Measurements from ENCODE around the gene NUDT1.
A peak's percentile ranks its signal among the peaks of the same experiment; 100 is the strongest.

The NUDT1 gene

DNA sequence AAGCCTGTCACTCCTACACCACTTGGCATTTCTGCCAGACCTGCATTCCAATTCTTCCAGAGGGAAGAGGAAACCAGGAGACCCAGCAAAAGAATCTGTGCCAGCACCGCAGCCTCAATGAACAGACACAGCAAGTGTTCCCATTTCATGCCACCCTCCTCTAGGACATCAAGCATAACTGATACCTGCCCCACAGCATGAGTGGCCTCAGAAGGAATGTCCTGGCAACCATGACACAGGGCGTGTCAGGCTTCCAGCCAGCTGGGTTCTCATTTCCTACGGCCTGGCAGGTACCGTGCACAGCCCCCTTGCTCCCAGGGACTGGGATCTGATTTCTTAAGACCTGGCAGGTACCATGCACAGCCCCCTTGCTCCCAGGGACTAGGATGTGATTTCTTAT is 17.1 kb upstream of the NUDT1 start:
- DNase-seq, result no peak

DNA sequence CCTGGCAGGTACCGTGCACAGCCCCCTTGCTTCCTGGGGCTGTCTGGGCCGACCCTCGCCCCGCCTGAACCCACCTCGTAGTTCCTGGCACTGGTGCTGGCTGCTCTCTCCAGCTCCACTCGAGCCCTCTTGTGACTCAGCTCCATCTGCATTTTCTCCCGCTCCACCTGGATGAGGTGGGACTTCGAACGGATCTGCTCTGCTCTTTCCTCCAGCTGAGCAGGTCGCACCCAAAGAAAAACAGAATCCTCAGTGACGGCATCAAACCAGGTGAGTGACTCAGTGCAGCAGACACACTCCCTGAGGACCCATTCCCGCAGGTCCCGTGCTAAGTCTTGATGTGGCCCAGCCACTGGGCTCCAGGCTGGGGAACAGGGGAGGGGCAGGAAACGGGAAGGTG is 16.7 kb upstream of the NUDT1 start:
- DNase-seq, result no peak

DNA sequence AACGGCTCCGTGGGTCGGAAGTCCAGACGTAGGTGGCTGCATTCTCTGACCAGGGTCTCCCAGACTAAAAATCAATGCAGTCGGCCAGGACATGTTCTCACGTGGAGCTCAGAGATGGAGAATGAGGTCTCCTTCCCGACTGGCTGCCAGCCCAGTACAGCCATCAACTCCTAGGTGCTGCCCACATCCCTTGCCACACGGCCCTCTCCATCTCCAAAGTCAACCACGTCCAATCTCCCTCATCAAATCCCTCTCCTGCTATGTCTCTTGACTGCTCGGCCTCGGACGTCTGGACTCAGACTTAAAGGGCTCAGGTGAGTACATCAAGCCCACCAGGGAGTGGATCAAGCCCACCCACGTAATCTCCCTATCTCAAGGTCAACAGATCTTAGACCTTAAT is 16.2 kb upstream of the NUDT1 start:
- no peak for DNase-seq

DNA sequence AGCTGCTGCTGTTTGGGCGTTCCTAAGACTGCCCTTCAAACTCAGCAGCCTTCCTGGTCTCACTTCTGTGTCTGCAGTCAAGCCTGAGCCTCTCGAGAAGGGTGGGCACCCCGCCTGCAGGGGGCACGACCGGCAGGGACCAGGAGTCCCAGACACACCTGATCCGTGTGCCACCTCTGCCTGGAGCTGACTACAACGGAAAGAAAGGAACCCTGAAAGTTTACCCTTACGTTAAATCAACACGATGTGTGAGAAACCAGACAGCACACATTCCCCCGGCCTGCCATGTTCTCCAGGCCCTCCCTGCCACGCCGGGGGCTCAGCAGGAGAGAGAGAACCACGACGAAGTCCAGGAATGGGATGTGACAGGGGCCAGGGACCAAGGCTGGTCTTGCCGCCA is 14.3 kb upstream of the NUDT1 start:
- no peak for DNase-seq

DNA sequence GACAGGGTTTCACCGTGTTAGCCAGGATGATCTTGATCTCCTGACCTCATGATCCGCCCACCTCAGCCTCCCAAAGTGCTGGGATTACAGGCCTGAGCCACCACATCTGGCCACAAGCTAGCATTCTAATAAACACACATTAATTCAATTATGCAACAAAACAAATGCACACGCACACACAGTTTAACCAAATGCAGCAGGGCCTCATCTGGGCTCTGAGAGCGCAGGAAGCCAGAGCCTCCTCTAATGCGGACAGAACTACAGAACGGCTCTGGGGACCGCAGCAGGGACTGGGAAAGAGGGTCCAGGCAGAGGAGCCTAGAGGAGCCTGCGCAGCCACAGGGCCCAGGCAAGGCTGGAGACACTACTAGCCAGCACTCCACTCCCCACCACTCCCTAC is 13.1 kb upstream of the NUDT1 start:
- DNase-seq, result no peak

DNA sequence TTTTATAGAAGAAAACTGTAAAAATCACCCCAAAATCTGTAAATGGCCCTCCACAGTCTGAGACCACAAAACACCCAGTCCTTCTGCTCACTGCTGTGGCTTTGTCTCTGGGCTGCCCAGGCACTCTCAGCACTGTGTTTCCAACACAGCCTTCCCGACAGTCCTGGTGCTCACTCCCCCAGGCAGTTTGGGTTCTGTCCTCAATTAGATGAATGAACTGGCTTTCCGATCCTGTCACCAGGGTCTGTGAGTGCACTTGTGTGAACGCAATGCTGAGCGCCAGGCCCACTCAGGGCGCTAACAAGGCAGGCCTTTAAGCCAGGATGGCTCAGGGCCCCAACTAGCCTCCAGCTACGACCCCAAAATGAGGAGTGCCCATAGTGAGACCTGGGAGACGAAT is 12.6 kb upstream of the NUDT1 start:
- no peak for DNase-seq

DNA sequence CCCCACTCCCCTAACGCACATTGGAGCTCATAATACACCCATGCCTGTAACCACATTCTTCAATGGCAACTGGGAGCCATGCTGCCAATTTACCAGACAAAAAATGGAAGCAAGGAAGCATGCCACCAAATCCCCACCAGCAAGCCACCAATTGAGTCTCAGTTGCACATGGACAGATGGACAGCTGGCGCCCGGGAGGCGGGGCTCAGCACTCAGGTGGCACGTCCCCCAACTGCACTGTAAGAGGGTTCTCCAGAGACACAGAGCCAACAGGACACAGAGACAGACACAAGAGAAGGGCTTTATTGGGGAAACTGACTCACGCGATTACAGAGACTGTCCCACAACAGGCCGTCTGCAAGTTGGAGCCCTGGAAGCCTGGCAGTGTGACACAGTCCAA is 11.8 kb upstream of the NUDT1 start:
- DNase-seq, result no peak

DNA sequence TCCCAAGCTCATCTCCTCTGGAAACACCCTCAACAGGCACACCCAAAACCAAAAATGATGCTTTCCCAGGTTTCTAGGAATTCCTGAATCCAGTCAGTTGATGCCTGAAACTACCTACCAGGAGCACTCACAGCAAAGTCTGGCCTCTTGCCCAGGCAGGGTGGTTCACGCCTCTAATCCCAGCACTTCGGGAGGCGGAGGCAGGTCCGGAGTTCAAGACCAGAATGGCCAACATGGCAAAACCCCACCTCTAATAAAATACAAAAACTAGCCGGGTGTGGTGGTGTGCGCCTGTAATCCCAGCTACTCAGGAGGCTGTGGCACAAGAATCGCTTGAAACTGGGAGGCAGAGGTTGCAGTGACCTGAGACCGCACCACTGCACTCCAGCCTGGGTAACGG is 11.1 kb upstream of the NUDT1 start:
- no peak for DNase-seq

DNA sequence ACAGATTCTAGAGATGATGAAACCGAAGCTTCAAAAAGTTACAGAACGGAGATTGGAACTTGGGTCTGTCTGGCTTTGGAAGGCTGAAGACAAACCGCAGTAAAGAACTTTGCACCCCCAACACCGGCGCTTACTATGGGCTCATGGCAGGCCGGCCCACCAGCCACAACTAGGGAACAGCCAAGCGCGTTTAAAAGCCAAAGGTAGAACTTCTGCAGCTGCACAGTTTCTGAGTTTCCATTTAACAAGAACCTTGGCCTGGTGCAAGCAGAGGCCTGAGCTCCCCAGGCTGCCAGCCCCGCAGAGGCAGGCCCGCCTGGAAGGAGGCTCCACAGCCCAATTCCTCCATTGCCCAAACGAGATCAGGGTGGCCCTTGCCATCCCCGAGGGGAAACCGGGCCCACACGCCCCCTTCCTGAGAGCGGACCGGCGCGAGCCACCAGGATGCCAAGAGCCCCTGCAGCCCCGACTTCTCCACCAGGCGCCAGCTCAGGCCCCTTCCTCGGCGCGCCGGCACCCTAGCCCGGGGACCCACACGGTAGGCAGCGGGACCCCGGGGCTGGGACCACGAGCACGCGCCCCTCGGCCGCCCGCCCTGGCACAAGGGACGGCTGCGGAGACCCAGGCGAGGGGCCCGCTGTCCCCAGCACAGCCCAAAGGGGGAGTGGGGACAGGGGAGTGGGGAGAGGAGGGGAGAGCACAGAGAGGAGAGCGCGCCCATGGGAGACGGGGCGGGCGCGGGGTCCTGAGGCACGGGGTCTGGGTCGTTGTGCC is 9.8 kb upstream of the NUDT1 start:
- DNase-seq, result peak; percentile 46

DNA sequence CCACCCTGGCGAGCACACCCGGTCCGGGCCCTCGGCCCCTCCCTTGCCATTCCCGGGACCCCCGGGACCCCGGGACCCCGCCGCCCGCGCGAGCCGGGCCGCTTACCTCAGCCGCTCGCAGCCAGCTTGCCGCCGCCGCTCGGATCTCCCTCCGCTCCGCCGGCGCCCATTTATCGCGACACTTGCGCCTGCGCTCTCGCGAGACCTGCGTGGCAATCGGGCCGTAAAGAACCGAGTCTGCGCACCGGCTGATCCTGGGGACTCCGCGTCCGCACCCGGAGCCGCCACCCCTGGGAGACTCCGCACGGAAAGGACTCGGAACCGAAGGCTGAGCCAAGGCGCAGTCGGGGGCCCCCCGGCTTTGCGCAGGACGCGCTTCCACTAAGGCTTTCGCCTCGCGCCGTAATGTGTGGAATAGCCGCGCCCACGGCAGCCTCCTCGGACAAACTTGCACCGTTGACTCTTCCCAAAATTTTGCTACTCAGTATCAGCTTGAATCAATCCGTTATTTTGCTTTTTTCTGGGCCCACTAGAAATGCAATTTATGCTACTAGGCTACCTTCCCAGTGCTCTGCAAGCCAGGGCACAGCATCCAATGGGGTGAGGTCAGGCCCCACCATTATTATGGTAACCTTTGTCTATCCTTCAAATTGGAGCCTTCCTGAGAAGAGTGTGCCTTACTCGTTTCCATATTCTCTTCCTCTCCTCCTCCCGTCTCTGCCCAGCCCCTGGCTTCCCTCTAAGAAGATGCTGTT is 9.1 kb upstream of the NUDT1 start, which contains the start of gene MAD1L1:
TSS of gene MAD1L1 (minus strand) at position 180 of the 755 bp plus-strand sequence. CDS start 2,812 bp downstream, outside the sequence.
- peak; percentile 93 for DNase-seq

DNA sequence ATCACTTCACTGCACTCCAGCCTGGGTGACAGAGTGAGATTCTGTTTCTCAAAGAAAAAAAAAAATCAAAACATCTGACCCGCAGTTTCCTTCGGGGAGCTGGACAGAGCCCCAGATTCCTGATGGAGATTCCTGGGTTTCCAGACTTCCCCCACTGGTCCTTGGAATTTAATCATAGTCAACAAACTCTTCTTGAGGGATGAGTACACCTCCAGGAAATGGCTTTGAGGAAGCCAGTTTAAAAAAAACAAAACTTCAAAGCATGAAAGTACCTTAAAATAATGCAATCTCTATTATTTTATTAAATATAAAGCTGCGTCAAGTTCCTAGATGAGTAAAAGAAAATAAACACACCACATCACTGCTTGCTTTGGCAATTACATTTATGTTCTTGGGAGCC is 8.1 kb upstream of the NUDT1 start:
- DNase-seq, result no peak

DNA sequence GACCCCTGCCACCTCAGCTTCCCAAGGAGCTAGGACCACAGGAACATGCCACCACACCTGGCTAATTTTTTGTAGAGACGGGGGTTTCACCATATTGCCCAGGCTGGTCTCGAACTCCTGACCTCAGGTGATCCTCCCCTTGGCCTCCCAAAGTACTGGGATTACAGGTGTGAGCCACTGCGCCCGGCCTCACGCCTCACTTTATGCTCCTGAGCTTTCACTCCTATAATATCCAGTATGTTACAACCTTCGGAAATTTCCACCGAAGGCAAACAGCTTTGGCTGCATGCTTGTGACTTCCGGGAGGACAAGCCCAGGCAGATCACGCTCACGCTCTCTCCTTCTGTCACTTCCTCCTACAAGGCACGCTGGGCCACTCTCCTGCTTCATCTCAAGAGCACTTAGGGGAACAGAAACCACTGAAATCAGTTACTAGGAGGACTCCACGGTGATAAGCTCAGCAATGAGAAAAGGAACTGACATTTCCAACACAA is 4.9 kb upstream of the NUDT1 start:
- DNase-seq, result no peak

DNA sequence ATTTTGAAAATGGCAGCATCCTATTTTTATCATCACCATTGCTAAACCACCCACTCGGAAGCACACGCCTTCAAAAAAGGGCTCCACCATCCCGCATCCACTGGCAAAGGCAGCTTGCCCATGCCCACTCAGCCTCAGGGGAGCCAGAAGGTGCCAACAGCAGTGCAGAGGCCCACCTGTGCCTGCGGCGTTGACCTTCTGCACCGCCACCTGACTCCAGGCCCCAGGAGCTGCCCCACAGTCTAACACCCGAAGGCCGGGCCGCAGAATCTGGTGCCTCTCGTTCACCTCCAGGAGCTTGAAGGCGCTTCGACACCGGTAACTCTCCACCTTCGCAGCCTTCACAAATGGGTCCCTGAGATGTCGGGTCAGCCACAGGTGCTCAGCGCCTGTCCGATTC is 2.8 kb upstream of the NUDT1 start:
- DNase-seq, result no peak

DNA sequence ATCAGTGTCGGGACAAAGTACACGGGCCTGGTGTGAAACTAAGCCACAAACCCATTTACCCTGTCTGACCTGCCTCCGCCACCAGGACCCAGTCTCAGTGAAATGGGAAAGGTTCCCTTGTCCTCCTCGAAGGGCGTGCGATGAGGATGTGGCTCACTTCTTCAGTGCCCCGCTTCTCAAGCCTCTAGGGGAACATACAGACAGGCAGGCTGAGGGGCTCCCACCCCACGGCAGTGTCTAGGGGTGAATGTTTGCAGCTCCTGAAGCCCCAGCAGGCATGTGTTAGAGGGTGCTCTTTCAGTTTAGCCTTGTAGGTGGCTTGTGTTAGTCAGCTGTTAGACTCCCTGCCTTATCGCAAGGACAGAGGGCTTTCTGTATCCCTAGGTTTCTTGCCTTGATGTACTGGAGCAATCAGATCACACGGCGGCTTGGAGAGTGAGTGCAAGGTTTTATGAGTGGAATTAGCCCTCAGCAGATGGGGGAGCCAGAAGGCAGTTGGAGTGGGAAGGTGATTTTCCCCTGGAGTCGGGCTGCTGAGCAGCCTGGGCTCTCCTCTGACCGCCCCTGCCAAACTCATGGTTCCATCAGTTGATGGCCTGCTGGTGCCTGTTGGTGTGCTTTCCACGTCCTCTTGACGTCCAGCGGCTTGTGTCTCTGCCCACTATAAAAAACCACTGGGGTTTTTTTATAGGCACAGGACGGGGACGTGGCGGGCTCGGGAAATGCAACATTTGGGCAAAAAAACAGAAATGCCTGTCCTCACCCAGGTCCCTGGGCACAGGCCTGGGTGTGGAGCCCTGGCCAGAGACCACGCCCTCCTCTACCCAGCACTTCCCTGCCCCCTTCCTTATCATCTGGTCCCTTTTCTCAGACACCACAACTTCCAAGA is 759 bp downstream of the NUDT1 start:
- peak; percentile 50 for DNase-seq

DNA sequence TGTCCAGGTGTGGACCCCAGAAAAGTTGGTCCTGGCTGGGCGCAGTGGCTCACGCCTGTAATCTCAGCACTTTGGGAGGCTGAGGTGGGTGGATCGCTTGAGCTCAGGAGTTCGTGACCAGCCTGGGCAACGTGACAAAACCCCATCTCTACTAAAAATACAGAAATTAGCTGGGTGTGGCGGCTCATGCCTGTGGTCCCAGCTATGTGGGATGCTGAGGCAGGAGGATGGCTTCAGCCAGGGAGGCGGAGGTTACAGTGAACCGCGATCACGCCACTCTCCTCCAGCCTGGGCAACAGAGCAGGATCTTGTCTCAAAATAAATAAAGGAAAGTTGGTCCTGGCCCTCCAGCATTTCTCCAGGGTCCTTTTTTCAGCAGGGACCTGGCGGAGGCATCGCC is 1.4 kb downstream of the NUDT1 start:
- DNase-seq, result no peak

DNA sequence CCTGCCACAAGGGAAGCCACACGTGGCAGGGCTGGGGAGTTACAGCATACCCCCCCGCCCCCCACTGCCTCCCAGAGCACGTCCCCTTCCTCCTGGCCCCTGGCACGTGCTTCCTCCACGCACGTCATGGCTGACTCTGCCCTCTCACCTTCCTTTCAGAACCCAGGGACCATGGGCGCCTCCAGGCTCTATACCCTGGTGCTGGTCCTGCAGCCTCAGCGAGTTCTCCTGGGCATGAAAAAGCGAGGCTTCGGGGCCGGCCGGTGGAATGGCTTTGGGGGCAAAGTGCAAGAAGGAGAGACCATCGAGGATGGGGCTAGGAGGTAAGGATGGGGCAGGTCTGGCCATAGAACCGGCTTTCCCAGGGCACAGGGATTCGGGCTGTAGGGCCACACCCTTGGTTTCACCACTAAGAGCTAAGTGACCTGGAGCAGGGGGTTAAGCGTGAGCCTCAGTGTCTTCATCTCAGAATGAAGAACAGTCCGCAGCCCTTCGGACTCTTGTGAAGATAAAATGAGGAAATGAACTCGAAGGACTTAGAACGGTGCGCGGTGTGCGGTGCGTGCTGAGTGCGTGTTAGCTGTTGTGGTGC is 2.5 kb downstream of the NUDT1 start:
- DNase-seq, result no peak

DNA sequence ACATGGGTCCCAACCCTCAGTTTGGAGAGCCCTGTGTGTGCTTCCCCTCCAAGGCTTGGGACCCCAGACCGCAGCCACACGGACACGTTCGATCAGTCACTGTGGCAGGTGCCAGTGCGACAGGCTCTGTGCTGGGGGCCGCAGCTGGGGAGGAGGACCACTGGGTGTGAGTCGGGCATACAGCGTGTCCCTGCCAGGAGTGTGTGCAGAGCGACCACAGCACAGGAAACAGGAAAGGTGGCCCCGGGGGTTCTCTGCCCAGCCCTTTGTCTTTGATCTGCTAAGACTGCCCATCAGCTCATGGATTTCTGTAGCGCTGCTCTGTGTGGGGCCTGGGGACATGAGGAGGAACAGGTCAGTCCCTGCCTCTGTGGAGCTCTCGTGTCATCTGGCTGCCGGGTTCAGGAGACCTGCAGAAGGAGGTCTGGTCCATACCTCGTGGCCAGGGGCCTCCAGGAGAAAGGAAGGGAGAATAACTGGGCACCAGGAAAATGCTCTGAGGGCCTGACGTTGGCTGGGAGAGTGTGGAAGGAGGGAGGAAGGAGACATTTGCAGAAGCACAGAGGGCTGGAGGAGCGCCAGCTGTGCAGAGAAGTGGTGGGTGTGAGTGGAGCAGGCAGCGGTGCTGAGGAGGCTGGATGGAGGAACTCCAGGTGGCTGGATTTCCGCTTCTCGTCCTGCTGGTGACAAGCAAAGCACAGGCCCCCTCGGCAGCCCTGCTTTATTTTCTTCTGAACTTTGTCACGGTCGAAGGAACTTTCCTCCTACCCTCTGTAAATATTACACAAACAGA is 4.1 kb downstream of the NUDT1 start:
- no peak for DNase-seq

DNA sequence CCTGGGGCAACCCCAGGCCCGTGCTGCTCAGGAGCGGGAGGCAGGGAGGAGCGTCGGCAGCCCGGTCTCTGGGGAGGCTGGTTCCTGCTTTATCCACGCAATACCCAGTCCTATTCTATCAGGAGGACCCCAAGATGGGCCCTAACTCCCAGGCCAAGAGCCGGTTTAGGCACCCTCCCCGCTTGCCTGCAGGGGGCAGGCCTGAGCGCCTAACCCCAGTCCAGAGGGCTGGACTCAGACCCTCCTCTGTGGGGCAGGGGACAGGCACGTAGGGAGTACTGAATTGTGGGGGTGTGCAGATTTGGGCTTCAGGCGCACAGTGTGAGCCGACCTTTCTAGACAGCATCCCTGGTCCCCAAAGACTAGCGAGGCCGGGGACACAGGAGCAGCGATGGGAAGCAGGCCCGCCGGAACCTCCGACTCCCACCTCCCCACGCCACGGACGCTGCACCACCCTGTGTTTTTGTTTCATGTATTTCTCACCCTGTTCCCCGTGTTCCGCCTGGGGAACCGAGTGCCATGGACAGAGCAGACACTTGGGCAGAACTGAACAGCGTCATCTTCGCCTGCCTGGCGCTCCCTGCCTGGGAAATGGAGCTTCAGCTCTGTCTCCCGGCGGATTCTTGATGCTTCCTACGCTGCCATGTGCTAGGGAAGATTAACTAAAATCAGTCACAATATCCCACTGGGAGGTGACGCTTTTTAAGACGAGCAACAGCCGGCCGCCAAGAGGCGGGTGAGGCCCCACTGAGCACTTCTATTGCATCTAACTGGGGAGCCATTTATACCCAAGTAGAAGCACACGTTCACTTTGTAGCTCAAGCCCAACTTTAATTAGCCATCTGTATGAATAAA is 5.3 kb downstream of the NUDT1 start:
- peak; percentile 52 for DNase-seq

DNA sequence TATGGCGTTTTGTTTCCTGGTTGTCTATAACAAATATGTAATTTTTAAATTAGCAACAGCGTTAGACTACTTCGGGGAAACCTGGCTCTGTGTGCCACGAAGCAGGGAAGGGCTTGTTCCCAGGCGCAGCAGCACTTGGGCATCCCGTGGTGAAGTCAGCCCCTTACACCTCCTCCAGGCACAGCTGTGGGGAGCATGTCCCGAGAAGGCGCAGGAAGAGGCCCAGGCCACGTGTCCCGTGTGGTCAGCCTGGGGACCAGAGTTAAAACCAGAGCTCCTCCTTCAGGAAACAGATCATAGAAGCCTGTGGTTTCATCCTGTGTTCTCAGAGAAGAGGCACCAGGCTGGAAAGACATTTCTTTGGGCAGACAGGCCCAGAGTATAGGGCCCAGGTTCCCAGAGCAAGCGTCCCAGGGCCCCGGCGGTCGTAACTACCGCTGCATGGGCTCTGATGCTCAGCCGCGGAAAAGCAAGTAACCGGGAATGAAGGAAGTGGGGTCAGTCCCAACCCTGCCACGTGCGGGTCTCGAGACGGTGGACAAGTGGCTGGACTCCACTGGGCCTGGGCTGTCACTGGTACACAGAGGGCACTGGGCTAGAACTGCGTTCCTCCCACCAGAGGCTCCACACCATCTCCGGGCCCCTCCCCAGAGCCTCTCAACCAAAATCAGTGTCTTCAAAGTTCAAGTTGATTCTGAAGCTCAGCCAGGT is 7.1 kb downstream of the NUDT1 start:
- peak; percentile 34 for DNase-seq

DNA sequence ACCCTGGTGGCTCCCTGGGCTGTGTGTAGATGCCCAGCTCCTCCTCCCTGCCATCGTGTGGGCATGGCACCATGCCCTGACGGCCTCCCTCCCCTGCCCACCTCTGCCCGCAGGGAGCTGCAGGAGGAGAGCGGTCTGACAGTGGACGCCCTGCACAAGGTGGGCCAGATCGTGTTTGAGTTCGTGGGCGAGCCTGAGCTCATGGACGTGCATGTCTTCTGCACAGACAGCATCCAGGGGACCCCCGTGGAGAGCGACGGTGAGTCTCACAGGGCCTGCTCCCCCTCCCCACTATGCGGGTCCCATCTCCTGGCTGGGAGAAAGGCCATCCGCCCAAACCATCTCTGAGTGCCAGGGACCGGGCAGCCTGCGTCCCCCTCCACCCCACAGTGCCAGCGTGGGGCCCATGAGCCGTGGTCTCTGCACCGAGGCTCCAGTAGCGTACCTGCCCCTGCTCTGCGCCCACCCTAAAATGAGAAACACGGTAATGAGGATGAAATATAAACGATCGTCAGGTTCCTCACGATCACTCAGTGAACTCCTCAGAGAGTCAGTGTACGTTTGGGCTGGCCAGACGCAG is 7.8 kb downstream of the NUDT1 start:
- no peak for DNase-seq
